Activated CD4-positive, alpha-beta T cell treated with anti-CD3 and anti-CD28 coated beads, Interleukin-10, Interleukin-2, amounts not matched to agents 100 ng/mL and 50 ng/mL, durations not matched to agents 16 hours and 8 hours (primary cell): ENCODE data around the gene C17orf100.

Source experiments
- DNase-seq: peaks from one replicate; pipeline ENCODE4 v3.0.0-alpha.2; 2020

The C17orf100 gene

DNA sequence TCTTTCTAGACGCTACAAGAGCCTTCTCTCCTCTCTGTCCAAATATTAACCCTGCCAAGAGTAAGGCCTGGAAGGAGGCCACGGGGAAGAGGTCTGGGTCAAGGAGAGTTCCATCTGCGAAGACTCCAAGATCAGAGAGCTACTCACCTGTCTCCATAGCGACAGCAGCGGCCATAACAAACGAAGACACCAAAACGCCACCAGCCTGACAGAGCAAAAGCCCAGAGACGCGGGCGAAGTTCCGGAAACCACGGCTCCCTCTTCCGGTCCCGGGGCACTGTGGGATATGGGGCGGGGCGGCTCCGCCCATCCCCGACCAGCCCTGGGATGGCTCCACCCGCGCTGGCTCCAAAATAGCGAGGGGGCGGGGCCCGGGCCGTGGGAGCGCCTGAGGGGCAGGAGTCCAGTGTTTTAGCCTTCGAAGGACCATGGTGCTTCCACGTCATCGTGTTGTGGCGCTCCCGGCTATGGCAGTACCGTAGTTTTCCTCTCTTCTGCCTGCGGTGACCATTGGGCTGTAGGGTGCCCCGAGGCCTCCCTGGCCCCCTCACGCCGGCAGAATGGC lies at the start of gene C17orf100, which contains the start of gene MED31:
TSS of gene C17orf100 (plus strand) at position 409 of the 565 bp plus-strand sequence. CDS start at position 561, 152 bp downstream.
TSS of gene MED31 (minus strand) at position 252 of the 565 bp plus-strand sequence. CDS start at position 175, 77 bp downstream.
- DNase-seq, result peak; percentile 98

DNA sequence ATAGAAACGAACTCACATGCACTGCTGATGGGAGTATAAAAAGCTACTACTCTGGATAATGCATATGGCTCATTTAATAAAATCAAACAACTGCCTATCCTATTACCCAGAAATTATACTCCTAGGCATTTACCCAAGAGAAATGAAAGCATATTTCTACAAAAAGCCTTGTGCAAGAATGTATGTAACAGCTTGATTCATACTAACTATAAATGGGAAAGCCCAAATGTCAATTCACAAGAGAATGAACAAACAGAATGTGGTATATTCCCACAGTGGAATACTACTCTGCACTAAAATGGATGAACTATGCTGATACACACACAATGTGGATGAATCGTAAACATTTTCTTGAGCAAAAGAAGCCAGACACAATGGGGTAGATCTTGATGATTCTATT lies 49.4 kb upstream of the C17orf100 start:
- DNase-seq, result no peak

DNA sequence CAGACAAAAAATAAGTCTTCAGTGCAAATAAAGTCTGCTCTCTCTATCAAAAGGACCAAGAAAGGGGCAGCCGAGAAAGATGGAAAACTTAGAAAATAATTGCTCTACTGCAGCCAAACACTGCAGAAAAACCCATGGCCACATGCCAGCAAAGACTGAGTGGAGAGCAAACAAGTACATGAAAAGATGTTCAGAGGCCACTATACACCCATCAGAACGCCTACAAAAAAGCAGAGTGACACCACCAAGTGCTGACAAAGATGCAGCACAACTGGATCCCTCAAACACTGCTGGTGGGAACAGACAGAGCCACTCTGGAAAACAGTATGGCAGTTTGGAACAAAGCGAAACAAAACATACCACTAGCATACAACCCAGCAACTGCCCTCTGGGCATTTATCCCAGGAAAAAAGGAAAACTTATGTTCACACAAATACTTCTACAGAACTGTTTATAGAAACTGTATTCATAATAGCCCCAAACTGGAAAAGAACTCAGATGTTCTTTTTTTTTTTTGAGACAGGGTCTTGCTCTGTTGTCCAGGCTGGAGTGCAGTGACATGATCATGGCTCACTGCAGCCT lies 47.7 kb upstream of the C17orf100 start:
- no peak for DNase-seq

DNA sequence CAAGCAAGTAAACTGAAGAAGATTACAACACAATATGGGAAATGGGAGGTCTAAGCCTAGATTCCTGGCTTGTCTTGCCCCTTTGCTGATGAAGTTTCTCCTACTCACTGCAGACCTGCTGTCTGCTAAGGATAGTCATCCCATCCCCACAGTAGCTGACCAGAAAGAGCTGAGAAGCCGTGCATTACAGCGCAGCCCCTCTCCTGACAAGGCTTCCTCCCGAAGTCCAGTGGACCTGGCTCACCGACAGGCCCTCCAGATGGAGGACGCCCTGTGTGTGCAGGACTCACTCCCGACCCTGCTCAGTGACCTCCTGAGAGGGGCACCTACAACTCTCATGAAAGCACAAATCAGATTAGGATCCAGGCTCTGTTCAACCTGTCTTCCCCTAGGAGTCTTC lies 46.4 kb upstream of the C17orf100 start:
- DNase-seq, result no peak

DNA sequence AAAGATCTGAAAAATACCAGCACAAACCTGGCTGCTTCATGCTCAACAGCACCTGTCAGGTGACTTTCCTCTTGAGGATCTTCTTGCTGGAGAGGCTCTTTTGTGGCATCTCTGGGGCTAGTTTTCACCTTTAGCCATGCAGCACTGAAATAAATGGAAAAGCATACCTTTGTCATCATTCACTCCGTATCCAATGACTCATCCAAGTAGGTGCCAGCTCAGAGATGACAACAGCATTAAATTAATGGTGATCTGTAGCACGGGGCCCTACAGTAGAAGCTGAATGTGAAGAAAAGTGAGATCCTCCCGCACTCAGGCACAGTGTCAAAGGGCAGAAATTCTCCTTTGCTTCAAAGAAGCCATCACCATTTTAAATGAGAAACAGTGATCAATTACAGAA lies 43.2 kb upstream of the C17orf100 start:
- no peak for DNase-seq

DNA sequence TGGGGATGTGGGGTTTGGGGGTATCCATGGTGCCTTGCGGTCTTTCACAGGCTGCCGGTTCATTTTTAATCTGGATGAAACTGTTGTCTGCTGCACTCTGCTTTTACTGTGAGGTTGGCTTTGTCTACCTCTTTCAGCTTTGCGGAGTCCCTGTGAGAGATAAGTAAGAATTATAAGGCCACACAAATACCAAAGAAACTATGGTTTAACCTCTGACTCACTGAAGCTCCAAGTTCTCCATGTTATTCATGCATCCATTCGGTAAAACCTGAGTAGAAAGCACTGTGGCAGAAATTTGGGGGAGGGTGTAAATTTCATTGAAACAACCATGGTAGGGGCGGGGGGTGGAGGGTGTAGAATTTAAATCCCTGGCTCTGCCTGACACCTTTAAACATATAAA lies 41.6 kb upstream of the C17orf100 start:
- no peak for DNase-seq

DNA sequence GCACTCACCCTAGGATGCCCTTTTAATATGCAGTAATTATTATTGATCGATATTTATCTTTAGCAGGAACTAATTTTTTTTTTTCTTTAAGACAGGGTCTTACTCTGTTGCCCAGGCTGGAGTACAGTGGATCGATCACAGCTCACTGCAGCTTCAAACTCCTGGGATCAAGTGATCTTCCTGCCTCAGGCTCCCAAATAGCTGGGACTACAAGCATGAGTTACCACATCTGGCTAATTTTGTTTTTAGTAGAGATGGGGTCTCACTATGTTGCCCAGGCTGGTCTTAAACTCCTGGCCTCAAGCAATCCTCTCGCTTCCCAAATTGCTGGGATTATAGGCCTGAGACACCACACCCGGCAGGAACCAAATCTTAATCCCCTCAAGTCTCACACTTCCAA lies 40.3 kb upstream of the C17orf100 start:
- no peak for DNase-seq

DNA sequence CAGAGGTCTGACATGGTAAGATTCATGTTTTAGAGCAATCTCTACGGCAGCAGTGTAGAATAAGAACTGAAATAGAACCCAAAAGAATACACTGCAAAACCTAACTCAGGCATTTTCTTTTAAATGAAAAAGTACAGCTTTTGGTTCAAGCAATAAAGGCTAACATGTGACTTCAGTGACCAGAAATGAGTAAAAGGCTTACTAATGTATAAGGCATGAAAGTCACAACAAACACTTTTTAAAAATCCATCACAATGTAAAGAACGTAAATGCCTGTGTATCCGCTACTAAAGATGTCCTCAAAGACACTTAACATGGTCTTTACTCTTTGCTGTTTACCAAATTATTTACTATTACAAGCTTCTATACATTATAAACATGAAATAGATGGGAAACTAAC lies 27.6 kb upstream of the C17orf100 start:
- DNase-seq, result no peak

DNA sequence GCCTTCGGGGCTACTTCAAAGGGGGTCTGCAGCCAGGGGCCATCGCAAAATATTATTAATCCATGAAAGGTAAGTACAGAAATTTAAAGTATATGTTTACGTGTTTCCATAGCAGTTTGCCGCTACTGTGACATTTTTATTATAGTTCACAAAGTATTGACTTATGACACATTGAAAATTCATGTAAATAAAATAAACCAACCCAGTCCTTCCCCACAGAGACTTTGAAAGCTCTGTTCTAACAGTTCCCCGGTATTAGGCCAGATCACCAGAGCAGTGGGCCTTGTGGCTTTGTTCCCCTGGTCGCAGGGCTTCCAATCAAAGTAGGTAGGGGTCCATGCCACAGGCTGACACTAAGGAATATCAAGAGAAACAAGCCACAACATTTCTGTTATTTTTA lies 24.9 kb upstream of the C17orf100 start:
- DNase-seq, result no peak

DNA sequence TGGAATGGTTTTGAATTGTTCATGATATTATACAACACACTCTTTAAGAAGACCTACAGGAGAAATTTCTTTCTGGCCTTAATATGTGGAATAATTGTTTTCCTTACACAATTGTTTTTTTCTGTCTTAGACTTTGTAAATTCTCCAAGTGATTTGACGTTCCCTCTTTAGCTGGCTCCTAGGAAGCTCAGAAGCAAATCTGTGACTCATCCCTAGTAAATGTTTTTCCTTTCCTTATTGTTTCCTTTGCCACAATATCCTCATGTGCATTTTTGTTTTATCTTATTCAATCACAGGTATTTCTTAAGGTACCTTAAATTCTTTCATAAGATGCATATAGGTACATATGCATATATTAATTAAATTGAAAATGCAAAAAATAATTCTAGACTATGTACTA lies 24.5 kb upstream of the C17orf100 start:
- no peak for DNase-seq

DNA sequence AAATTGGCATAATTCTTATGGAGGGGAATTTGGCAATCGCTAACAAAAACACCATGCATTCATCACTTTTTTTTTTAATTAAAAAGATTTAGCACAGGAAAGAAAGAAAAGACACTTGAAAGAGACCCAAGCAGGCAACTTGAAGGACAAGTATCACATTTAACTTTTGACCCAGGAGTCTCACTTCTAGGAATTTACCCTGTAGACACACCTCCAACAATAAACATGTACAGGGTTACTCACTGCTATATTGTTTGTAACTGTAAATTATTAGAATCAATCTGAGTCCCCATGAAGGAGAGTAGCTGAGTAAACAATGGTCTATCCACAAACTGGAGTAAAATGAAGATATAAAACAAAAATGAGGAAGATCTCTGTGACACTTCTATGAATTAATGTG lies 21.2 kb upstream of the C17orf100 start:
- no peak for DNase-seq

DNA sequence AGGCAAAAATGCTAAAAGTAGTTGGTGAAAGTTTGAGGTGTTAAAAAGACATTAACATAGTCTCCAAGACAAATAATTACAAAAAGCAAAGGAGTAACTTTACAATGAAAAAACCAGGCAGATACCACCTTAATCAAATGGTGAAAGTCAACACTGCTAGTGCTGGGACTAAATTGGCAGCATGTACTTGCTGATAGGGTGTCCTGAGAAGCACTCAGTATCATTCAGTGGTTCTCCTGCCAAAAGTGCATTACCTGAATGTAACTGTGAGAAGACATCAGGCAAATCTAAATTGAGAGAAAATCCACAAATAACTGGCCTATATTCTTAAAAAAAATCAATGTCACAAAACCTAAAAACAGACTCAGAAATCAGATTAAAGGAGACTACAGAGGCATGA lies 19.0 kb upstream of the C17orf100 start:
- no peak for DNase-seq

DNA sequence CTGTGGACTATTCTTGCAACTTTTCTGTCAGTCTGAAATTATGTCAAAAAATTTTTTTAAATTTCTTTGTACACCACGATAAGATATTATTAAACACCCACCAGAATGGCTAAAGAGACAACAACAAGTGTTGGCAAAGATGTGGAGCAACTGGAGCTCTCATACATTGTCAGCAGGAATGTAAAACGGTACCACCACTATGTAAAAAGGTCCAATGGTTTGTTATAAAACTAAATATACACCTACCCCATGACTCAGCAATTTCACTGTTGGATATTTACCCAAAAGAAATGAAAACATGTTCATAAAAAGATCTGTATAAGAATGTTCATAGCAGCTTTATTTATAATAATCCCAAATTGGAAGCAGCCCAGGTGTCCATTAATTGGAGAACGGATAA lies 18.3 kb upstream of the C17orf100 start:
- no peak for DNase-seq

DNA sequence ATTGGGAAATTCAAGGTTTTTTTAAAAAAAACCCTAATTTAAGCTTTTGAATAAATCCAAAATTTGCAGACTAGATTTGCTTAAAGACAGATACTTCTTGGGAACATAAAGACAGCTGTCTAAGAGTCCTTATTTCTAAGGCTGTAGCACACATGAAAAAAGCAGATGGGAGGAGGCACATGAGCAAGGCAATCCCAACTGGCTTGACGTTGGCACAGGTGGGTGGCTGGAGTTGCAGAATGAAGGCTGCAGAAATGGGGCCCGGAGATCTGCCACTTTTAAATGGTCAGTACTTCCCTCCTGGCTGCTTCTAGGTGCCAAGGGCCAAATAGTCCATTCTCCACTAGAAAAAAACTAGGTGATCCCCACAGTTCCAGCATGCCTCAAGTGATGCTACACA lies 15.5 kb upstream of the C17orf100 start:
- DNase-seq, result no peak

DNA sequence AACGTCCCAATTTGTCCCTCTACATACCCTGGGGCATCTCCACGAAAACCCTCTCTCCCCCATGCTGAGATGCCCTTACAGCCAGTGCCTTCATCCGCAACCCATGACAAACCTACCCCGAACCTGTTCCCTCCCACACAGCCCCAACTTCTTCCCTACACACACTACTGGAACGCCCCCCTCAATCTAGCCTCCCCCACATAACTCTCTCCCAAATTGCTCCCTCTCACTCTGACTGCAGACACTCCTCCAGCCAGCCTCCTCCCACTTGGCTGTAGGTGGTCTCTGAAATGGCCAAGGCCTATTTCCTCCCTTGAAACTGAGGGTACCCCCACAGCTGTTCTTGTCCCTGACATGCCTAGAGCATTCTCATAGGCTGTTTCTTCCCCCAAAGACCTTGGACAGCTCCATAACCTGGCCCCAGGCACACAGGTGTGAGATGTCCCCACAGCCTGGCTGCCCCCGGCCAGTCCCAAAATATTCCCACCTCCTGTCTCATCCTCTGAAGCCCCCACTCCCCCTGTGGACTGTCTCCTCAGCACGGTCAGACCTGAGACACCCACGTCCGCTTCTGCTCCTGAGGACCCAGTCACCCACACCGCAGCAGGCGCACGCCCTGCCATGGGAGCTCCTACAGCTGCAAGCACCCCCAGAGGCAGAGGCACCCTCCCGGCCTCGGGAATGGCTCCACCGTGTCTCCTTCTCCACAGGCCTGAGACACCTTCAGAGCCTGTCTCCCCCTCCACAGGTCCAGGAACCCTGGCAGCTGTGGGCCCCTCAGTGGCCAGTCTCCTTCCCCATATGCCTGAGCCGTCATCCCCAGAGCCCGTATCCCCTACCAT lies 14.7 kb upstream of the C17orf100 start:
- no peak for DNase-seq

DNA sequence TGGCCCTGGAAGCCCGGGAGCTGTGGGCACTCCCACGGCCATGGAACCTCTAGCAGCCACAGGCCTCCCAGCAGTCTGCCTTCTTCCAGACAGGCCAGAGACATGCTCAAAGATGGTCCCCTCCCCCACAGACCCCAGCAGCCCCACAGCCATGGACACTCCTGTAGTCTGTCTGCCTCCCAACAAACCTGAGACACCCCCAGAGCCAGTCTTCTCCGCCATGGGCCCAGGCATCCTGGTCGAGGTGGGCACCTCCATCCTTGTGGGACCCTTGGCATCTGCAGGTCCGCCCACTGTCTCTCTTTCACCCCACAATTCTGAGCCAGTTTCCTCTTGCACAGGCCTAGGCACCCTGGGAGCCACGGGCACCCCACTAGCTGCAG lies 14.1 kb upstream of the C17orf100 start:
- DNase-seq, result no peak

DNA sequence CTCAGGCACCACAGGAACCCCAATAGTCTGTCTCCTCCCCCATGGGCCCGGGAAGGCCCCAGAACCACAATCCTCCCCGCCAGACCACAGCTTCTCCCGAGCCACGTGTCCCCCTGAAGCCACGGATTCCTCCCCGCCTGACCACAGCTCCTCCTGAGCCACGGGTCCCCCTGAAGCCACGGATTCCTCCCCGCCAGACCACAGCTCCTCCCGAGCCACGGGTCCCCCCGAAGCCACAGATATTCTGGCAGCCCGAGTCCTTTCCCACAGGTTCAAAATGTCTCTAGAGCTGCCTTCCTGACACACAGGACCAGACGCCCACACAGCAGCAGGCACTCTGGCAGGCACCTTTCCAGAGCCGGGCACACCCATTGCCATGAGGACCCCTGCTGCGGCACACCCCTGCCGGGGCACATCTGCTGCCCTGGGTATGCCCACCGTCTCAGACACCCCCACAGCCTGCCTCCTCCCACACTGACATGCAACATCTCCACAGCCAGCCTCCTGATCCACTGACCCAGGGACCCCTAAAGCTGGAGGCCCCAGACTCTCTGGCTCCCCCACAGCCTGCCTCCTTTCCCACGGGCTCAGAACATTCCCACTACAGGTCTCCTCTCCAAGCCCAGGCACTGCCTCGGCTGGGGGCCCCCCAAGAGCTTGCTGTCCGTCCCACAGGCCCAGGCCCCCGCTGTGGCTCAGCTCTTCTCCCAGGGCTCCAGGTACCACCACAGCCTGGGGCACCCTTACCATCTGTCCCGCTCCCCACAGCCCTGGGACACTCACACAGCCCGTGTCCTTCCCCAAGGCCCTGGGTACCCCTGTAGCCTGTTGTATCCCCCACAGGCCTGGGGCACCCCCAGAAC lies 13.3 kb upstream of the C17orf100 start:
- no peak for DNase-seq

DNA sequence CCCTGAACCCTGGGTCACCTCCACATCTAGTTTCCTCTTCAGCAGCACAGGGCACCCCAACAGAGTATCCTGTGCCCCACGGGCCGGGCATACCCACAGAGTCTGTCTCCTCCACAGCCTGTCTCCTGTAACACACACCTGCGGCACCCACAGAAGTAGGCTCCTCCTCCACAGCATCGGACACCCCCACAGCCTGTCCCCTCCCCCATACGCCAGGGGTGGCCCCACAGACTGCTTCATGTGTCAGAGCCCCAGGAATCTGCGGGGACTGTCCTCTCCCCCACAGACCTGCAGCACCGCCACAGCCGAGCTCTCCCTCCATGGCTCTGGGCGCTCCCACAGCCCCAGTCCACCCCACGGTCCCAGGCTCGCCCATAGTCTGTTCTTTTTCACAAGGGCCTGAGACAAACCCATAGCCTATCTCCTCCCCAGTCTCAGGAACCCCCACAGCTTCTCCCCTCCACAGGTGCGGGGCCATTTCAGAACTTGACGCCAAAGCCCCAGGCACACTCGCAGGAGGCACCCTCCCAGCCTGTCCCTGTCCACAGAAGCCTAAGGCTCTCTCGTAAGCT lies 12.5 kb upstream of the C17orf100 start:
- DNase-seq, result no peak

DNA sequence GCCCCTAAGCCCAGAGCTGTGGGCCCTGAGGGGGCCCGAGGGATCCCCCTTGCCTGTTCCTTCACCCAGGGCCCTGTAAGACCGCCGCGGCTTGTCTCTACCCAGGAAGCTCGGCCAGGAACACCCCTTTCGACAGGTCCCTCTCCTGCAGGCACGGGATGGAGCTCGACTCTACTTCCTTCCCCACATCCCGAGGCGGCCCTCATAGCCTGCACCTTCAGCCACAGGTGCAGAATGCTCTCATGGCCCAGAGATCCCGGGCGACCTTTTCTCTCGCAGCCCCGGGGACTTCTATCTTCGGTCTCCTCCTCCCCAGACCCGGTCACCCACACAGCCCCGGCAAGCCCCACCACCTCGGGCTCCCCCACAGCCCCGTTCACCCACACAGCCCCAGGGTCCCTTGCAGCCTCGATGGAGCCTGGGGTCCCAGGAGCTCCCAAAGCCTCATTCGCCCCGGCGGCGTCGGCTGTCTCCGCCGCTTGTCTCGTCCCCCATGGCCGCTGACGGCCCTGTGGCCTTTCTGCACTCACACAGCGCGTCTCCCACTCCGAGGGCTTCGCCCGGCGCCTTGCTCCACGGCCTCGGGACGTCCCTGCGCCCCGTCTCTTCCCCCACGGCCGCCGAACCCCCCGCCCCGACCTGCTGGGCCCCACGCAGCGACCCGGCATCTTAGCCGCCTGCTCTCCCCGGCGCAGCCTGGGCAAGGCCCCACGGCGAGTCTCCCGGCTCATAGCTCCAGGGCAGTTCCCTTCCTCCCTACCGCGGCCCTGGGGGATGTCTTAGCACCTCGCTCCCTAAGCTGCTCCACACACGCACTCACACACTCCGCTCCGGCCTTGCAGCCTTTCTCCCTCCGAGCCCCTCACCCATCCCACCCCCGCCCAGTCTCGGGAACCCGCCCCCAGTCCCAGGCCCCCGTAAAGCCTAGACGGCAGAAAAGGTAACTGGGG lies 11.7 kb upstream of the C17orf100 start:
- peak; percentile 32 for DNase-seq

DNA sequence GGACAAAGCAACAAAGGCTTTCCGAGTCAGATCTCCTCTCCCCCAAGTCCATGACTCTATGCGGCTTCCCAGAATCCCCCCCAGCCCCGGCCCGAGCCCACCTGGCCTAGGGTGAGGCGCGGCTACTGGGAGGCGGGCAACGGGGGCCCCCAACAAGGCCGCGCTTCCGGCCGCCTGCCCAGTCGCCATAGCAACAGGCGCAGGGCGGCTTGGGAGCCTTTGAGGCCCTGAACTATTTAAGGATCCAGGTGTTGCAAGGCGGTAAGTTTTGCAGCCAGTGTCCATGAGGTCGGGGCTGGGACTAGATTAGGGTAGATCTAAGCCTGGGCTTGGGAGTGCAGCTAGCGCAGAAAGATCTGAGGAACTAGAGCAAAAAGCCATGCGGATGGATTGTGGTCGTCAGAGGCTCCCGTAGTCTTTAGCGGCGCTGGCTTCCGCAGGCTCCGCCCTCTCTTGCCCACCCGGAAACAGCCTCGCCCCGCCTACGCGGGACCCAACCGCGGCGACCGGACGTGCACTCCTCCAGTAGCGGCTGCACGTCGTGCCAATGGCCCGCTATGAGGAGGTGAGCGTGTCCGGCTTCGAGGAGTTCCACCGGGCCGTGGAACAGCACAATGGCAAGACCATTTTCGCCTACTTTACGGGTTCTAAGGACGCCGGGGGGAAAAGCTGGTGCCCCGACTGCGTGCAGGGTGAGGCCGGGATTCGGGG lies 10.9 kb upstream of the C17orf100 start, which contains the start of the genes KIAA0753 and TXNDC17:
TSS of gene KIAA0753 (minus strand) at position 176 of the 711 bp plus-strand sequence. CDS start 5,608 bp downstream, outside the sequence.
TSS of gene TXNDC17 (plus strand) at position 525 of the 711 bp plus-strand sequence. CDS start at position 548, 23 bp downstream.
- DNase-seq, result peak; percentile 97
